Upper lobe of right lung (tissue), 1 donor: Measurements from ENCODE around the gene RPH3AL. TPM values are rescaled to one million over a fixed set of nuclear protein-coding genes. Genes with fewer than 3 reads are reported as not detected.
"Not testable (repeated sequence)": the region's sequence is repeated elsewhere in the genome, so short reads cannot be mapped to it uniquely, and the experiment has no call there.

Source experiments
- ATAC-seq: fragments of 200-7000 bp; cut with Tn5 transposase; one replicate; pipeline ENCODE4 v1.9.1; 2020; ENCODE audit warnings: mild to moderate bottlenecking, moderate library complexity
- DNase-seq: peaks from one replicate; pipeline ENCODE4 v3.0.0-alpha.2; 2020
- H3K27ac ChIP-seq: fragments of 200-600 bp; one replicate; pipeline ENCODE4 v1.8.0; 2022
- H3K27me3 ChIP-seq: fragments of 200-600 bp; one replicate; pipeline ENCODE4 v1.8.0; 2022; ENCODE audit warnings: mild to moderate bottlenecking
- H3K36me3 ChIP-seq: fragments of 200-600 bp; one replicate; pipeline ENCODE4 v1.8.0; 2022
- H3K4me1 ChIP-seq: fragments of 200-600 bp; one replicate; pipeline ENCODE4 v1.8.0; 2022
- H3K4me3 ChIP-seq: fragments of 200-600 bp; one replicate; pipeline ENCODE4 v1.8.0; 2022; ENCODE audit warnings: mild to moderate bottlenecking
- H3K9me3 ChIP-seq: fragments of 200-600 bp; one replicate; pipeline ENCODE4 v1.8.0; 2022
- intact Hi-C: fragments of 100-400 bp; cut with DNase I; formaldehyde crosslinking; loops from one replicate; pipeline ENCODE4 v1.11.0; 2022
- total RNA-seq: library from RNA; stranded (reverse); fragmentation: NEBNext Ultra II Directional; extraction: Animal tissue kit (Norgen Biotek cat#: 25700); gene quantifications from one replicate; pipeline ENCODE4 v1.2.1, GENCODE V29; 2021
- TF ChIP-seq, protein P1 (sequence below): fragments of 200-600 bp; IDR thresholded peaks from one replicate; pipeline ENCODE4 v1.8.0; 2022; ENCODE audit warnings: antibody characterized with exemption
- donor health status: DM: no; HTN: yes; CAD: no; lungs with severe emphysema.

The RPH3AL gene
- total RNA-seq, 1 donor from 2014 or later, result 33.3 TPM

DNA sequence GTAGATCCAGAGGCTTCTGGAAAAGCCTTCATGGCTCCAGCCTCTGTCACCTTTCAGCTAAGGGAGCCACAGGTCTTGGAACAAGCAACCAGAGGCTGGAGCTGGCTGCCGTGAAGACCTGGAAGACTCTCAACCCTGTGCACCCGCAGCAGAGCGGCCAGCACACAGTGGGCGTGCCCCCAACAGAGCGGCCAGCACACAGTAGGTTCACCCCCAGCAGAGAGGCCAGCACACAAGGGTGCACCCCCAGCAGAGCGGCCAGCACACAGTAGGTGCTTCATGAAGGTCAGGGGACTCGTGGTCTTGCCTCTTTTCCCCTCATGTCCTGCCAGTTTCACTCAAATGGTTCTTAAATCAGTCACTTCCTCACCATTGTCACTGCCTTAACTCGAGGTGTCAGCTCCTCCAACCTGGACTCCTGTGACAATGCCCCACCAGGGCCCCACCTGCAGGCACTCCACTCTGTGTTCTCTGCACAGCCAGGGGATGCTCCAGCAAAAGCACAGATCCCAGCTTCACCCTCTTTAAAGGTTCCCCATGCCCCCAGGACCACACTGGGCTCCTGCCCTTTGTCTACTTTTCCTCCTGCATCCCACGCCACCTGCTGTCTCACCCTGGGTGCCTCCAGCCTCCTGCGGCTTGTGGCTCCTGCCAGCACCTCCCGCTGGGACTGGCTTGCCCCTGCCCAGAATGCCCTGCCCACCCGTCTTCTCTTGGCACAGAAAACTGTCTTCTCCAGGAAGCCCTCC lies 128.7 kb downstream of the RPH3AL start:
- no peak overlapping the region for H3K27ac ChIP-seq
- intact Hi-C loops, result no loop called here
- ATAC-seq (no peak), DNase-seq (peak; percentile 52)
- no peak overlapping the region for H3K4me3 ChIP-seq
- H3K4me1 ChIP-seq, result no peaks in the 10 kb centered on the region
- H3K9me3 ChIP-seq, result no peaks in the 10 kb centered on the region
- no peaks in the 10 kb centered on the region for H3K27me3 ChIP-seq
- H3K36me3 ChIP-seq, result no peaks in the 10 kb centered on the region
- TF ChIP-seq, protein P1, sequence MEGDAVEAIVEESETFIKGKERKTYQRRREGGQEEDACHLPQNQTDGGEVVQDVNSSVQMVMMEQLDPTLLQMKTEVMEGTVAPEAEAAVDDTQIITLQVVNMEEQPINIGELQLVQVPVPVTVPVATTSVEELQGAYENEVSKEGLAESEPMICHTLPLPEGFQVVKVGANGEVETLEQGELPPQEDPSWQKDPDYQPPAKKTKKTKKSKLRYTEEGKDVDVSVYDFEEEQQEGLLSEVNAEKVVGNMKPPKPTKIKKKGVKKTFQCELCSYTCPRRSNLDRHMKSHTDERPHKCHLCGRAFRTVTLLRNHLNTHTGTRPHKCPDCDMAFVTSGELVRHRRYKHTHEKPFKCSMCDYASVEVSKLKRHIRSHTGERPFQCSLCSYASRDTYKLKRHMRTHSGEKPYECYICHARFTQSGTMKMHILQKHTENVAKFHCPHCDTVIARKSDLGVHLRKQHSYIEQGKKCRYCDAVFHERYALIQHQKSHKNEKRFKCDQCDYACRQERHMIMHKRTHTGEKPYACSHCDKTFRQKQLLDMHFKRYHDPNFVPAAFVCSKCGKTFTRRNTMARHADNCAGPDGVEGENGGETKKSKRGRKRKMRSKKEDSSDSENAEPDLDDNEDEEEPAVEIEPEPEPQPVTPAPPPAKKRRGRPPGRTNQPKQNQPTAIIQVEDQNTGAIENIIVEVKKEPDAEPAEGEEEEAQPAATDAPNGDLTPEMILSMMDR, result no peak

DNA sequence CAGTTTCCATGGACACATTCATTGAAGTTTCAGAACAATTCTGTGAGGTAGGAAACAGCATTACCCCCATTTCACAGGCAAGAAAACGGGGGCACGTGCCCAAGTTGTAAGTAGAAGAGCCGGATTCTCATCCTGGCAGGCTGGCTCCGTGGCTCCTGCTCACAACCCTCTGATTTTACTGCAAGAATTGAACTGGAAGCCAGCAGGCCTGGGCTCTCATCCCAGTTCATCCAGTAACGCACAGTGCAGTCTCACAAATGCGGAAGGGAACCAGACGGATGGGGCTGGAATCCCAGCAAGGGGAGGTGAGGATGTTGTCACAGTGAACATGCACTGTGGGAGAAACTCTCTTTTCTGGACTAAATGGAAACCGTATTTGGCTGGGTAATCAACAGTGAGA lies 130.4 kb downstream of the RPH3AL start:
- Histone ChIP-seq H3K36me3 (no peaks in the 10 kb centered on the region), H3K27ac (no peak overlapping the region), H3K4me1 (no peaks in the 10 kb centered on the region), H3K4me3 (no peak overlapping the region), H3K27me3 (no peaks in the 10 kb centered on the region), H3K9me3 (no peaks in the 10 kb centered on the region)
- TF ChIP-seq, protein P1, result no peak
- DNase-seq, result peak; percentile 41
- intact Hi-C loops, result no loop called here
- ATAC-seq, result no peak

DNA sequence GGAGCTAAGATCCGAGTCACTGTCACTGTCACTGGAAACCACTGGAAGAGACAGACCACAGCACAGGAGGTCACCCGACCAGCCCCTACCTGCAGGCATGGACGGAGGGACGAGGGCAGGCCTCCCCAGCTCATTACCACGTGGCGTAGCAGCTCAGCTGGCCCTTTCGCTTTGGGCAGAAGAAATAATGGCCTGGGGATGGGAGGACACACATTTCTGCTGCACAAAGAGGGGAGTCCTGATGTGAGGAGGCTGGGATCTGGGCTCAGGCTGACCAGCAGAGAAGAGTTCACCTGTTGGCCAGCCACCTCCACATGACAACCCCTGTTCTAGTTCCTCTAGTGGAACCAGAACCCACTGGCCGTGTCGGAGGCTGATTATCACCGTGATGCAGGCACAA lies 132.9 kb downstream of the RPH3AL start:
- intact Hi-C loops, result no loop called here
- H3K4me3 ChIP-seq, result no peak overlapping the region
- H3K27me3 ChIP-seq, result no peaks in the 10 kb centered on the region
- H3K27ac ChIP-seq, result no peak overlapping the region
- ATAC-seq (no peak), DNase-seq (peak; percentile 40)
- no peaks in the 10 kb centered on the region for H3K36me3 ChIP-seq
- TF ChIP-seq, protein P1, result no peak
- H3K9me3 ChIP-seq, result no peaks in the 10 kb centered on the region
- no peaks in the 10 kb centered on the region for H3K4me1 ChIP-seq

DNA sequence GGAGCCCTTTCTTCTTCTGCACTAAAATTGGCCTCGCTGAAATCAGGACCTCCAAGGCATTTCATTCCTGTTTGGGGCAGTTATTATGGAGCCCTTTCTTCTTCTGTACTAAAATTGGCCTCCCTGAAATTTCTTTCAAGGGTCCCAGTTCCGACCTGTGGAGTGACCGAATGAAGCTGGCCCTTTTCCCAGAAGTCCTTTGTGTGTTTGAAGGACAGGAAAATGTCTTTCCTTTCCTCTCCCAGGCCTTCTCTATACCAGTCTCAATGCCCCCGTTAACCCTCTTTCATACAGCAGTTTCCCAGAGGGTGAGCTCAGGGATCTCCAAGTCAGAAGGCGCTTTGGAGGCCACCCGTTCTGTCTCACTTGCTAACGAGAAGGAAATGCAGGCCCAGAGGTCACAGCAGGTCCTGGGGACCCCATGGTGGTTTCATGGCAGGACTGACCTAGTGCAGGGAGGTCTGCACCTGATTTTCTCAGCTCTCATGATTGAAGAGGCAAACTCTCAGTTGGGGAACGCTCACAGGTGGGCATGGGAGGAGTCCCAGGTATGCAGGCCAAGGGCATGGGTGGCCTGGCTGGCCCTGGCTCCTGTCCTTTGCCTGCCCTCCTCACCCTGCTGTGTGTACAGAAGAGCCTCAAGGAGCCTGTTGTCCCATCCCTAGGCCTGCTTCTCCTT lies 134.0 kb downstream of the RPH3AL start:
- Histone ChIP-seq H3K4me1 (no peaks in the 10 kb centered on the region), H3K4me3 (no peak overlapping the region), H3K27ac (no peak overlapping the region), H3K27me3 (no peaks in the 10 kb centered on the region), H3K36me3 (no peaks in the 10 kb centered on the region), H3K9me3 (no peaks in the 10 kb centered on the region)
- DNase-seq, result peak; percentile 27
- TF ChIP-seq, protein P1, result no peak
- intact Hi-C loops, result no loop called here
- ATAC-seq, result no peak

DNA sequence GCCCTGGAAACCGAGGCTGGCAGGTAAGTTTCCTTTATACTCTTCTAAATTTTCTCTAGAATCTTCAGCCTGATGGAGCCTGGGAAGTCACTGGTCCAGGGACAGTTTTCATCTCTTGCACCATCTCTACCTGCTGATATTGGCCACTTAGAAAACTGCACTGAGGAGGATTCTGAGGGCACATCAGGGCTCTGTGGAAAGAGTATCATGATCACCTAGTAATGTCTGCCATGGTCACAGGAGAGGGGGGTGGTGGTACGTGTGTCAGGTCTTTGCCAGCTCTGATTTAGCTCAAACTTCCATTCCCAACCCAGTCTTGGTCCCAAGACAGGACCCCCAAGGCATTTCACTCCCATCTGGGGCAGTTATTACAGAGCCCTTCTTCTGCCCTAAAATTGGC lies 136.0 kb downstream of the RPH3AL start:
- ATAC-seq, result no peak
- H3K4me3 ChIP-seq, result no peak overlapping the region
- no peaks in the 10 kb centered on the region for H3K4me1 ChIP-seq
- TF ChIP-seq, protein P1, result no peak
- no peaks in the 10 kb centered on the region for H3K27me3 ChIP-seq
- H3K9me3 ChIP-seq, result no peaks in the 10 kb centered on the region
- intact Hi-C loops, result no loop called here
- no peak for DNase-seq
- H3K27ac ChIP-seq, result no peak overlapping the region
- no peaks in the 10 kb centered on the region for H3K36me3 ChIP-seq

DNA sequence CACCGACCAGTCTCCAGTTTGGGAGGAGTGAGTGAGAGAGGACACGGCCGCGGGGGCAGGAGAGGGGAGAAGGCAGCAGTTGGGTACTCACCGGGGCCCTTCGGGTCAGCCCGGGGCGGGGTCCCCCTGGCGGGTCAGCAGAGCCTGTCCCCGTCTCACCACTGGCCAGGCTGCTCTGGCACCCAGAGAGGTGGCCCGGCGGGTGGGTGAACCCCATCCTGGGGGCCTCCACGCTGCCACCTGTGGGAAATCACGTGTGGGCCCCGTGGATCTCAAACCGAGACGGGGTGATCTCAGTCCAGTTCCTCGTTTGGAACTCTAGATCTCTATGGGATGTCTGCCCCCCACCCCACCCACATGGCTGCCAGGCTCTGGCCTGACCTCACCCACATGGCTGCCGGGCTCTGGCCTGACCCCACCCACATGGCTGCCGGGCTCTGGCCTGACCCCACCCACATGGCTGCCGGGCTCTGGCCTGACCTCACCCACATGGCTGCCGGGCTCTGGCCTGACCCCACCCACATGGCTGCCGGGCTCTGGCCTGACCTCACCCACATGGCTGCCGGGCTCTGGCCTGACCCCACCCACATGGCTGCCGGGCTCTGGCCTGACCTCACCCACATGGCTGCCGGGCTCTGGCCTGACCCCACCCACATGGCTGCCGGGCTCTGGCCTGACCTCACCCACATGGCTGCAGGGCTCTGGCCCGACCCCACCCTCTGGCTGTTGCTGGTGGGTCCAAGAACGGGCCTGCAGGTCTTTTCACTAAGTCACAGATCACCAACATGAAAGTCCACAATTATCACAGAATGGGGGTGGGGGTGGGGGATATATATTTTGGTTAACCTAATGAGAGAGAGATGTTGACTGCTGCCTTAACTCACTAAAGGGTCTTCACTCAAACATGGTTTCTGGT lies 136.8 kb downstream of the RPH3AL start:
- H3K4me3 ChIP-seq, H3K36me3 ChIP-seq, DNase-seq, intact Hi-C loops, H3K9me3 ChIP-seq, H3K4me1 ChIP-seq, H3K27me3 ChIP-seq, H3K27ac ChIP-seq: not testable (repeated sequence)
- ATAC-seq, result peak; percentile 40
